OCI-LY7 (cell line): Measurements from ENCODE around the gene S1PR5.

Experiments
- CTCF ChIP-seq: fragments of 200-600 bp; sonication (generic); conservative IDR thresholded peaks from 2 replicates; pipeline ENCODE4 v1.5.1; 2014; ENCODE audit warnings: mild to moderate bottlenecking, antibody characterized with exemption, low read length, moderate library complexity, mixed read lengths
- EZH2phosphoT487 ChIP-seq: fragments of 200-600 bp; sonication (generic); IDR thresholded peaks from 2 replicates; pipeline ENCODE4 v1.6.1; 2018; ENCODE audit warnings: low read depth, borderline replicate concordance, mild to moderate bottlenecking, mixed run types, antibody characterized with exemption, low read length, moderate library complexity, mixed read lengths

DNA sequence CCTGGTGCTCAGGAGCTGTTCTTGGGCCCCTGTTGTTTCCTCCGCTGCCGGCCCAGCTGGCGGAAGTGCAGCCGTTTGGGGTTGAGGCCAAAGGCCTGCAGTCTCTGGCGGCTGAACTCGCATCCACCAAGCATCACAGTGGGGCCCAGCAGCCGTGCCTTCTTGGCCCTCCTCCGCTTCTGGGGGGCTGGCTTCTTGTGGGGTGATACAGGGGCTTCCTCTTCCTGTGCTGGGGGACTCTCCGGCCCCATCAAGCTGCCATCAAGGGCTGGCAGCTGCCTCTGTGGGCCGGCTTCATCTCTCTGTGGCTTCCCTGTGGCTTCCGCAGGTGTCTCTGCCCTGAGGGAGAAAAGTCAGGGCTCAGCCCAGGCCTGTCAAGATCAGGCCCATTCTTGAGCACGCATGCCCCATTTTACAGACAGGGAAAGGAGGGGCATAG is 36.7 kb upstream of the S1PR5 start:
- no peak for TF ChIP-seq EZH2phosphoT487
- no peak for TF ChIP-seq CTCF
